Left lung (tissue), 10 donors: Measurements from ENCODE around the gene INO80. TPM values are rescaled to one million over a fixed set of nuclear protein-coding genes. Genes with fewer than 3 reads are reported as not detected.
A peak's percentile ranks its signal among the peaks of the same experiment; 100 is the strongest.
"Not testable (repeated sequence)": the region's sequence is repeated elsewhere in the genome, so short reads cannot be mapped to it uniquely, and the experiment has no call there.

Experiments
- ATAC-seq: fragments of 200-7000 bp; cut with Tn5 transposase; one replicate; pipeline ENCODE4 v1.9.1; 2020; ENCODE audit warnings: moderate library complexity
- DNase-seq, 4 donors: peaks; one replicate each; pipeline ENCODE4 v3.0.0-alpha.2; 2013 to 2020
- H3K27ac ChIP-seq, 2 donors: fragments of 200-600 bp; sonication (generic) in 1 of 2; one replicate each; pipeline versions ENCODE4 v1.5.0 to v1.8.0; 2020 to 2021
- H3K27me3 ChIP-seq, 2 donors: fragments of 200-600 bp; sonication (generic) in 1 of 2; one replicate each; pipeline versions ENCODE4 v1.5.0 to v1.8.0; 2020 to 2021
- H3K36me3 ChIP-seq, 2 donors: fragments of 200-600 bp; sonication (generic) in 1 of 2; one replicate each; pipeline versions ENCODE4 v1.5.0 to v1.8.0; 2020 to 2021
- H3K4me1 ChIP-seq, 2 donors: fragments of 200-600 bp; one replicate each; pipeline ENCODE4 v1.8.0; 2021
- H3K4me3 ChIP-seq, 2 donors: fragments of 200-600 bp; sonication (generic) in 1 of 2; one replicate each; pipeline versions ENCODE4 v1.5.0 to v1.8.0; 2020 to 2021; ENCODE audit warnings: mild to moderate bottlenecking in 1 of 2
- H3K9me3 ChIP-seq, 2 donors: fragments of 200-600 bp; sonication (generic) in 1 of 2; one replicate each; pipeline versions ENCODE4 v1.5.0 to v1.8.0; 2020 to 2021
- intact Hi-C, 2 donors: fragments of 100-400 bp; cut with DNase I; formaldehyde crosslinking; loops; one replicate each; pipeline versions ENCODE4 v1.11.2 to v1.14.2; 2022
- polyA plus RNA-seq, 6 donors: library from polyadenylated mRNA; unstranded; fragments of 120-200 nt; gene quantifications; one replicate each; pipeline ENCODE4 v1.2.1, GENCODE V29; 2013; ENCODE audit not compliant: insufficient read length in 6 of 6
- total RNA-seq, 2 donors: library from RNA; stranded (reverse); fragmentation: NEBNext Ultra II Directional; extraction: Animal tissue kit (Norgen Biotek cat#: 25700); gene quantifications; one replicate each; pipeline ENCODE4 v1.2.1, GENCODE V29; 2021
- TF ChIP-seq, protein P1 (sequence below), 2 donors: fragments of 200-600 bp; sonication (generic) in 1 of 2; IDR thresholded peaks; one replicate each; pipeline versions ENCODE4 v1.5.0 to v1.8.0; 2021; ENCODE audit warnings: antibody characterized with exemption in 2 of 2
- donor health status: DM: no; HTN: yes; CAD: no.
- donor health status: DM: no; HTN: no; CAD: no.

INO80 gene
- total and polyA plus RNA-seq, 8 donors, result 20.1 to 31.0 (median 26.0) TPM

DNA sequence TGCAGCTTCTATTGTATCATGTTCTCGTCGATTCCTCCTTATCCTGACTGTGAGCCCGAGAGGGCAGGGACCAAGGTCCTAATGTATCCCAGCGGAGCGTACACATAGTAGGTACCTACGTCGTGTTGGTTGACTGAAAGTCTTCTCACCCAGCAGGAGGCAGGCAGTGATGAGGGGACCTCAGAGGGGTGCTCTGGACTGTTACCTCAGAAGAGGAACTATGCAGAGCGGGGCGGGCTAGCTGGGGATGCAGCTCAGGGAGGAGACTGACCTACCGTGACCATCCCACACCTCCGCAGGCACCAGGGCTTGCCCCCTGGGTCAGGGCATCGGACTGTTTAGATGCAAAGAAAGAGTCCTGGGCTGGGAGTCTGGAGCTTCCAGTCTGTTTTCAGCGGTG, 151.4 kb downstream of the INO80 start:
- H3K27me3 ChIP-seq, result no peaks in the 10 kb centered on the region
- intact Hi-C loops, result no loop called here
- no peaks in the 10 kb centered on the region for H3K9me3 ChIP-seq
- no peak for ATAC-seq
- peaks cover 5 to 6% of the 10 kb centered on the region in 2 donors for H3K4me1 ChIP-seq
- no peak overlapping the region for H3K4me3 ChIP-seq
- H3K27ac ChIP-seq, result no peak overlapping the region
- TF ChIP-seq, protein P1, sequence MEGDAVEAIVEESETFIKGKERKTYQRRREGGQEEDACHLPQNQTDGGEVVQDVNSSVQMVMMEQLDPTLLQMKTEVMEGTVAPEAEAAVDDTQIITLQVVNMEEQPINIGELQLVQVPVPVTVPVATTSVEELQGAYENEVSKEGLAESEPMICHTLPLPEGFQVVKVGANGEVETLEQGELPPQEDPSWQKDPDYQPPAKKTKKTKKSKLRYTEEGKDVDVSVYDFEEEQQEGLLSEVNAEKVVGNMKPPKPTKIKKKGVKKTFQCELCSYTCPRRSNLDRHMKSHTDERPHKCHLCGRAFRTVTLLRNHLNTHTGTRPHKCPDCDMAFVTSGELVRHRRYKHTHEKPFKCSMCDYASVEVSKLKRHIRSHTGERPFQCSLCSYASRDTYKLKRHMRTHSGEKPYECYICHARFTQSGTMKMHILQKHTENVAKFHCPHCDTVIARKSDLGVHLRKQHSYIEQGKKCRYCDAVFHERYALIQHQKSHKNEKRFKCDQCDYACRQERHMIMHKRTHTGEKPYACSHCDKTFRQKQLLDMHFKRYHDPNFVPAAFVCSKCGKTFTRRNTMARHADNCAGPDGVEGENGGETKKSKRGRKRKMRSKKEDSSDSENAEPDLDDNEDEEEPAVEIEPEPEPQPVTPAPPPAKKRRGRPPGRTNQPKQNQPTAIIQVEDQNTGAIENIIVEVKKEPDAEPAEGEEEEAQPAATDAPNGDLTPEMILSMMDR (IDR thresholded peaks at IDR 0.05), result no peak
- DNase-seq, result no peak
- H3K36me3 ChIP-seq, result no peaks in the 10 kb centered on the region

DNA sequence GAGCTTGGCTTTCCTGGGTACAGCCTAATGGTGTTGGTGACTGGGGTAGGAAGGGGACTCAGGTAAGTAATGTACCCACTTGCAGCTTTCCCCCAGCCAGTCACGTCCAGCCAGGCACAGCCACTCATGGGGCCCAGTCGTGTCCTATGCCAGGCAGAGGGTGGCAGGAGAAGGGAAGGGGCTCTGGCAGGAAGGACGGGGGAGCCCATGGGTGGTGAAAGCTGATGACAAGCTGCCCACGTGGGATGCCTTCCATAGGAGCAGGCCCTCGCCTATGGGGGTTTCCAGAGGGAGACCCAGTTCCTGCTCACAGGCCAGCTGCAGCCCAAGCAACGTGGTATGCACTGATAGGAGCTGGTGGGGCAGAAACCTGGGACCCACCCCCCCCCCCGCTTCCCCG, 152.1 kb downstream of the INO80 start:
- H3K36me3 ChIP-seq, result no peaks in the 10 kb centered on the region
- H3K27me3 ChIP-seq, result no peaks in the 10 kb centered on the region
- DNase-seq (no peak), ATAC-seq (no peak)
- no peaks in the 10 kb centered on the region for H3K9me3 ChIP-seq
- TF ChIP-seq, protein P1 (IDR thresholded peaks at IDR 0.05), result no peak
- peaks cover 5 to 6% of the 10 kb centered on the region in 2 donors for H3K4me1 ChIP-seq
- no peak overlapping the region for H3K27ac ChIP-seq
- intact Hi-C loops, result no loop called here
- no peak overlapping the region for H3K4me3 ChIP-seq

DNA sequence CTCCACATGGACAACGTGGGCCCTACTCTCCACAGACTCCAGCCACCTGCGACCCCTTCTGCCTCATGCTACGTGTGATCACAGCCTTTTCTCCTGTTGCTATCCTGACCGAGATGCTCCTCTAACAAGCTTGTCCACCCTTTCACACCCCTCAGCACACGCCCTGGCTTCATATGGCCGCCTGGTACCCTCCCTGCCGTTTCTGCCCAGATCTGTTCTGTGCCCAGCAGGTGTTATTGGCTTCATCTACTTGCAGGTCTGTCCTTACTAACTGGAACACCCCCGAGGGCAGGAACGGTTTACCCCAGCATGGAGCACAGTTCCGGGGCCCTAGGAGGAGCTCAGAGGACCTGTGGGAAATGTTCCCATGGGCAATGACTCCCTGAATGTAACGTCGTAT, 152.9 kb downstream of the INO80 start:
- H3K9me3 ChIP-seq, result no peaks in the 10 kb centered on the region
- intact Hi-C loops, result no loop called here
- no peaks in the 10 kb centered on the region for H3K27me3 ChIP-seq

DNA sequence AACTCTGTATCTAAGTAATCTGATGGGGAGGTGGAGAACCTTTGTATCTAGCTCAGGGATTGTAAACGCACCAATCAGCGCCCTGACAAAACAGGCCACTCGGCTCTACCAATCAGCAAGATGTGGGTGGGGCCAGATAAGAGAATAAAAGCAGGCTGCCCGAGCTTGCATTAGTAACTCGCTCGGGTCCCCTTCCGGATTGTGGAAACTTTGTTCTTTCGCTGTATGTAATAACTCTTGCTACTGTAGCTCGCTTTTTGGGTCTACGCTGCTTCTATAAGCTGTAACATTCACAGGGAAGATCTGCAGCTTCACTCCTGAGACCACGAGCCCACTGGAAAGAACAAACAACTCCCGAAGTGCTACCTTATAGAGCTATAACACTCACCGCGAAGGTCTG, 153.8 kb downstream of the INO80 start:
- H3K9me3 ChIP-seq, H3K4me3 ChIP-seq, H3K4me1 ChIP-seq, H3K27me3 ChIP-seq, H3K27ac ChIP-seq, DNase-seq, H3K36me3 ChIP-seq, intact Hi-C loops, ATAC-seq: not testable (repeated sequence)

More for the DNA sequence above, 152.9 kb downstream of the INO80 start:
- TF ChIP-seq, protein P1 (IDR thresholded peaks at IDR 0.05), result no peak
- Histone ChIP-seq H3K4me3 (no peak overlapping the region), H3K27ac (no peak overlapping the region), H3K36me3 (no peaks in the 10 kb centered on the region), H3K4me1 (peaks cover 5 to 6% of the 10 kb centered on the region in 2 donors)
- ATAC-seq, result no peak
- DNase-seq, result no peak

DNA sequence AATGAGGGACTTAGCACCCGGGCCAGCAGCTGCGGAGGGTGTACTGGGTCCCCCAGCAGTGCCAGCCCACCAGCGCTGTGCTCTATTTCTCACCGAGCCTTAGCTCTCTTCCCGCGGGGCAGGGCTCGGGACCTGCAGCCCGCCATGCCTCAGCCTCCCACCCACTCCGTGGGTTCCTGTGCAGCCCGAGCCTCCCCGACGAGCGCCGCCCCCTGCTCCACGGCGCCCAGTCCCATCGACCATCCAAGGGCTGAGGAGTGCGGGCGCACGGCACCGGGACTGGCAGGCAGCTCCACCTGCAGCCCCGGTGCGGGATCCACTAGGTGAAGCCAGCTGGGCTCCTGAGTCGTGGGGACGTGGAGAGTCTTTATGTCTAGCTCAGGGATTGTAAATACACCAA, 154.3 kb downstream of the INO80 start:
- H3K36me3 ChIP-seq, ATAC-seq, H3K9me3 ChIP-seq, H3K27ac ChIP-seq, DNase-seq, H3K4me3 ChIP-seq, intact Hi-C loops, H3K4me1 ChIP-seq, H3K27me3 ChIP-seq: not testable (repeated sequence)

DNA sequence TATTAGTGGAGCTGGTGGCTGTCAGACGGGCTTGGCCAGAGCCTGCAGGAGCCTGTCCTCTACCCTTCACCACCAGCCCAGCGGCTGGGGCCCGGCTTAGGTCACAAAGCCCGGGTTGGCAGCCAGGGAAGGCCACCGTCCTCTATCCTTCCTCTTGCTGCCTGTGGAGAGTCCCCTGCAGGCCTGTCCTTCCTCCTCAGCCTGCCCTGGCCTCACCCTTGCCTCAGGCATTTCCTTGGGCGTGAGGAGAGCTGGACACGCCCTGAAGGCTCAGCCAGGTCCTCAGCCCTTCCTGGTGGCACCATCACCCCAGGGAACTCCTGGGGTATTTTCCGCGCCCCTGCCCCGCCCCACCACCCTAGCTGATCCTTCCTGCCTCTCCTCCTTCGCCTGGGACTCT, 155.2 kb downstream of the INO80 start:
- Histone ChIP-seq H3K27me3 (no peaks in the 10 kb centered on the region), H3K36me3 (no peaks in the 10 kb centered on the region)

More for the DNA sequence above, 155.2 kb downstream of the INO80 start:
- Histone ChIP-seq H3K9me3 (no peaks in the 10 kb centered on the region), H3K4me1 (peaks cover 5 to 9% of the 10 kb centered on the region in 2 donors), H3K4me3 (no peak overlapping the region), H3K27ac (peak overlapping the region in 1 of 2 donors; percentile 53)
- DNase-seq, result peak in 2 of 4 donors; percentile 74 to 83
- intact Hi-C loops, result no loop called here
- TF ChIP-seq, protein P1 (IDR thresholded peaks at IDR 0.05), result no peak
- peak; percentile 97 for ATAC-seq
